ENCODE measurements around the gene ADARB2.

ADARB2 gene

GRCh38 chr10:1191752-1192151 is 545.6 kb downstream of the ADARB2 start:
- Histone ChIP-seq H3K4me2 (no peak overlapping the region), H4K20me1 (ENCODE audit: insufficient read depth) (no peaks in the 10 kb centered on the region), H3K27ac (no peak overlapping the region), H2AFZ (ENCODE audit: low read depth) (no peak overlapping the region), H3K27me3 (ENCODE audit: insufficient read depth, low read depth) (no peaks in the 10 kb centered on the region), H3K4me3 (IDR thresholded peaks at IDR 0.05; ENCODE audit: insufficient read depth, low read depth, low read length) (no peak overlapping the region), H3K9ac (no peak overlapping the region), H3K4me1 (ENCODE audit: low read depth, poor library complexity, severe bottlenecking) (no peaks in the 10 kb centered on the region), H3K36me3 (ENCODE audit: insufficient read depth) (no peaks in the 10 kb centered on the region), H3K79me2 (ENCODE audit: insufficient read depth, low read depth) (no peaks in the 10 kb centered on the region)
- TF ChIP-seq CTCF (conservative IDR thresholded peaks at IDR 0.05; ENCODE audit: low read depth, low read length): no peak

GRCh38 chr10:1190791-1191490 is 546.4 kb downstream of the ADARB2 start:
- no peaks in the 10 kb centered on the region for H3K36me3 ChIP-seq (ENCODE audit: insufficient read depth)
- H3K4me2 ChIP-seq: no peak overlapping the region
- TF ChIP-seq CTCF (conservative IDR thresholded peaks at IDR 0.05; ENCODE audit: low read depth, low read length): no peak
- H4K20me1 ChIP-seq (ENCODE audit: insufficient read depth): no peaks in the 10 kb centered on the region
- no peak overlapping the region for H3K9ac ChIP-seq
- H3K79me2 ChIP-seq (ENCODE audit: insufficient read depth, low read depth): no peaks in the 10 kb centered on the region
- H3K27ac ChIP-seq: no peak overlapping the region
- no peak overlapping the region for H3K4me3 ChIP-seq (IDR thresholded peaks at IDR 0.05; ENCODE audit: insufficient read depth, low read depth, low read length)
- H2AFZ ChIP-seq (ENCODE audit: low read depth): no peak overlapping the region
- no peaks in the 10 kb centered on the region for H3K27me3 ChIP-seq (ENCODE audit: insufficient read depth, low read depth)
- H3K4me1 ChIP-seq (ENCODE audit: low read depth, poor library complexity, severe bottlenecking): no peaks in the 10 kb centered on the region

- H3K4me1 ChIP-seq (ENCODE audit: low read depth, poor library complexity, severe bottlenecking): no peaks in the 10 kb centered on the region
- H3K4me2 ChIP-seq: no peak overlapping the region
- no peaks in the 10 kb centered on the region for H4K20me1 ChIP-seq (ENCODE audit: insufficient read depth)
- H3K27ac ChIP-seq: no peak overlapping the region
- no peak overlapping the region for H3K9ac ChIP-seq
- no peak for TF ChIP-seq CTCF (conservative IDR thresholded peaks at IDR 0.05; ENCODE audit: low read depth, low read length)
- no peak overlapping the region for H3K4me3 ChIP-seq (IDR thresholded peaks at IDR 0.05; ENCODE audit: insufficient read depth, low read depth, low read length)
- no peaks in the 10 kb centered on the region for H3K79me2 ChIP-seq (ENCODE audit: insufficient read depth, low read depth)
- no peaks in the 10 kb centered on the region for H3K36me3 ChIP-seq (ENCODE audit: insufficient read depth)
- H3K27me3 ChIP-seq (ENCODE audit: insufficient read depth, low read depth): no peaks in the 10 kb centered on the region
- no peak overlapping the region for H2AFZ ChIP-seq (ENCODE audit: low read depth)
Observed at GRCh38 chr10:1190052-1190395, 547.3 kb downstream of the ADARB2 start.

GRCh38 chr10:1189166-1190051 is 547.9 kb downstream of the ADARB2 start:
- H2AFZ ChIP-seq (ENCODE audit: low read depth): no peak overlapping the region
- no peak overlapping the region for H3K4me2 ChIP-seq
- no peak overlapping the region for H3K4me3 ChIP-seq (IDR thresholded peaks at IDR 0.05; ENCODE audit: insufficient read depth, low read depth, low read length)
- TF ChIP-seq CTCF (conservative IDR thresholded peaks at IDR 0.05; ENCODE audit: low read depth, low read length): no peak
- no peaks in the 10 kb centered on the region for H3K27me3 ChIP-seq (ENCODE audit: insufficient read depth, low read depth)
- H3K4me1 ChIP-seq (ENCODE audit: low read depth, poor library complexity, severe bottlenecking): no peaks in the 10 kb centered on the region
- no peaks in the 10 kb centered on the region for H3K79me2 ChIP-seq (ENCODE audit: insufficient read depth, low read depth)
- no peaks in the 10 kb centered on the region for H4K20me1 ChIP-seq (ENCODE audit: insufficient read depth)
- no peak overlapping the region for H3K27ac ChIP-seq
- H3K36me3 ChIP-seq (ENCODE audit: insufficient read depth): no peaks in the 10 kb centered on the region
- H3K9ac ChIP-seq: no peak overlapping the region
